T-helper 9 cell (primary cell): ENCODE measurements around the gene ARFGEF2.
"Not testable (repeated sequence)": the region's sequence is repeated elsewhere in the genome, so short reads cannot be mapped to it uniquely, and the experiment has no call there.

Experiments
- DNase-seq: peaks from one replicate; pipeline ENCODE4 v3.0.0-alpha.2; 2020

Gene ARFGEF2

GRCh38 chr20:48956052-48956451 is 34.5 kb downstream of the ARFGEF2 start:
- DNase-seq: no peak

- no peak for DNase-seq
These were observed 35.6 kb downstream of the ARFGEF2 start for GRCh38 chr20:48957053-48957481.

- no peak for DNase-seq
These were observed 36.0 kb downstream of the ARFGEF2 start for GRCh38 chr20:48957533-48957932.

- no peak for DNase-seq
These were observed 37.2 kb downstream of the ARFGEF2 start for GRCh38 chr20:48958743-48959142.

GRCh38 chr20:48959899-48960550 is 38.5 kb downstream of the ARFGEF2 start:
- no peak for DNase-seq

GRCh38 chr20:48962421-48962820 is 40.9 kb downstream of the ARFGEF2 start:
- DNase-seq: no peak

- DNase-seq: no peak
These were observed 41.7 kb downstream of the ARFGEF2 start for GRCh38 chr20:48962976-48963771.

- DNase-seq: no peak
These were observed 43.8 kb downstream of the ARFGEF2 start for GRCh38 chr20:48965189-48965910.

GRCh38 chr20:48970681-48971365 is 49.3 kb downstream of the ARFGEF2 start:
- no peak for DNase-seq

GRCh38 chr20:48971956-48972355 is 50.4 kb downstream of the ARFGEF2 start:
- no peak for DNase-seq

GRCh38 chr20:48972816-48973215 is 51.3 kb downstream of the ARFGEF2 start:
- DNase-seq: no peak

GRCh38 chr20:48975955-48976354 is 54.4 kb downstream of the ARFGEF2 start:
- DNase-seq: no peak

- not testable (repeated sequence) for DNase-seq
These were observed 58.5 kb downstream of the ARFGEF2 start for GRCh38 chr20:48979980-48980379.

- DNase-seq: no peak
These were observed 62.2 kb downstream of the ARFGEF2 start for GRCh38 chr20:48983423-48984400.

- DNase-seq: no peak
These were observed 63.2 kb downstream of the ARFGEF2 start for GRCh38 chr20:48984575-48985219.

- no peak for DNase-seq
These were observed 65.4 kb downstream of the ARFGEF2 start for GRCh38 chr20:48986899-48987298.

- DNase-seq: no peak
These were observed 69.0 kb downstream of the ARFGEF2 start for GRCh38 chr20:48990467-48990866.

- no peak for DNase-seq
These were observed 74.1 kb downstream of the ARFGEF2 start for GRCh38 chr20:48995589-48995988.

- no peak for DNase-seq
These were observed 78.7 kb downstream of the ARFGEF2 start for GRCh38 chr20:48999890-49000870.

- no peak for DNase-seq
These were observed 80.2 kb downstream of the ARFGEF2 start for GRCh38 chr20:49001741-49002140.
